HG03432 (cell line): ENCODE results near the gene TTC12.
A peak's percentile ranks its signal among the peaks of the same experiment; 100 is the strongest.

Source experiments
- ATAC-seq: cut with Tn5 transposase; IDR thresholded peaks from one replicate; pipeline ENCODE4 v1.9.1; 2021; ENCODE audit warnings: mild to moderate bottlenecking, moderate library complexity; ENCODE audit not compliant: unreplicated experiment

The TTC12 gene

DNA sequence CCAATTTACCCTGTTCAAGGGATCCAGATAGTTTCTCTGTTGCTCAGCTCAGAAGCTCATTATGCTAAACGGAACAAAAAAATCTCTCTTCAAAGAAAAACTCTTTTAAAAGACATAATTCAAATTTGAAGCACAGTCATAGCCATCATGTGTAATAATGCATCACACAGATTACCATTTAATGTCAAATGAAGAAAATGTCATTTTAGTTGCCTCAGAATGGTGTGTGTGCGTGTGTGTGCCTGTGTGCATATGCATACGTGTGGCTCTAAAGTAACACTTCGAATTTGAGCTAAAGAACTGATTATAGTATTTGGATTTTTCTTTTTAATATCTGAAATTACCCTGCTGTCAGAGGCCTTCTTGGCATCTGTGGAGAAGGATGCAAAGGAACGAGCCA is 9.9 kb downstream of the TTC12 start:
- ATAC-seq, result no peak

DNA sequence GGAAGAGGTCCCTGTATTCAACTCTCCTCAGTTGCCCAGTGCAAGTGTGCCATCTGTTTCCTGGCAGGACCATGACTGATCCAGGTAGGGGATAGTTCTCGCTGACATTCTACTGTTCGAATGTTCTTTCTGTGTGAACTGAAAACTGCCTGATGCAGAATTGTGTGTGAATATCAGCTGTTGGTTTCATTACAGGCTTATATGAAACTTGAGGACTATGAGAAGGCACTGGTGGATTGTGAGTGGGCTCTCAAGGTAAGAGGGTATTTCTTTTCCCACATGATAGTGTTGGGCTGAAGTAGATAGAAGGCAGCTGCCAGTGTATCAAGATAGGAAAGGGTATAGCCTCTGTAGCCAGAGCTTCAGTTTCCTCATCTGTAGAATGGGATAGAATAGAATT is 15.3 kb downstream of the TTC12 start:
- ATAC-seq, result no peak

DNA sequence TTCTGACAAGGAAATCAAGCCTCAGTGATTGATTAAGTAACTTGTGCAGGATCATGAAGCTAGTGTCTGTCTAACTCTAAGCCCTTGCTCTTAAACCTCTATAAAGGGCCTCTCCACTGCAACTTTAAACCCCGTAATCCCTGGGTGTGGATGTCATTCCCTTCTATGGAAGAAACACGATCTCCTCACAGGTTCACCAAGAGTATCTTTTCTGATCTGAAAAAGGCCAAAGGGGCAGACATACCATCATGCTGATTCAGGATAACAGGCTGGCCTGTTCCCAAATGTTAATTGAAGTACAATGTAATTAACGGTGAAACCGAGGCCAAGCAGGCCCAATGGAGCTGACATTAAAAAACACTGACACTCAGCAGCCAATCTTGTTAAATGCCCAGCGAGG is 17.1 kb downstream of the TTC12 start:
- no peak for ATAC-seq

DNA sequence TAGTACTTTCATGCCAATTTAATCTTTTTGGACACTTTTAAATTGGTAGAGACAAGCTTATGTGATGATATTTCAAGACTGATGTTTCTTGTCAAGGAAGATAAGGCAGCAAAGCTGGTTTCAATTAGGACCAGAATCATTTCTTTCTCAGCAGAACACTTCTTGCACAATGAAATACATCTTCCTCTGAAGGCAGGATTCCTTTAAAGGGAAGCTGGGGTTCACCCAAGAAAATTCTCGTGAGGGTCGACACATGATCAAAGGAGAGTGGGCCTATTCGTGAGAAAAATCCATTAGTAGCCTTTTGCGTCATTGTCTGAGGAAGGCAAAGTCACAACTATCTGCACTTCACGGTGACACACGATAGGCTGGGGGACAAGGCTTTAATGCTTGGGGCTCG is 17.6 kb downstream of the TTC12 start:
- no peak for ATAC-seq

DNA sequence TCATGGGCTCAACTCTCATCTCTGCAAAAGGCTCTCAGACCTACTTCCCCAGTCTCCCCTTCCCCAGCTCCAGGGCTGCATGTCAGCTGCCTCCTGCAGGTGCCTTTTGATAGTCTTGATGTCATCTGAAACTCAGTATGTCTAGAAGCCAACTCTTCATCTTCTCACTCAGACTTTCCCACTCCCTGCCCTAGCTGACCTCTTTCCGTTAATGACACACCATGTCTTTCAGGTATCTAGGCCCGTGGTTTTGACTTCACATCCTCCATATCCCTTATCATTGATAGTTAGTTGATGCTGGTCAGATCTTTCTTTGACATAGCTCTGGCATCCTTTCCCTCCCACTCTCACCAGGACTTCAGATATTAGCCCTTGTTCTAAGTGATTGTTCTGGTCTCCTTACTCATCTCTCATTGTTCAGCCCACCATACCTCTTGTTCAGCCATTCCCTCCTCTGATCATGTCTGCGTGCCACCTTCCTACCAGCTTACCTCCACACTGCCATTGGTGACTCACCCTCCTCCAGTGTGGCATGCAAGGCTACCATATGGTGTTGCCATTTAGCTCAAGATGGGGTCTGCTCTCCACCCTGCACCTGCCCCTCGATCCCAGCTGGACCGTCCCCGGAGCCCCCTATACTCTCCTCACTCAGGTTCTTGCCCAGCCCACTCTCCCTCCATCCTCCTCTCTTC is 18.4 kb downstream of the TTC12 start:
- ATAC-seq, result peak; percentile 33

DNA sequence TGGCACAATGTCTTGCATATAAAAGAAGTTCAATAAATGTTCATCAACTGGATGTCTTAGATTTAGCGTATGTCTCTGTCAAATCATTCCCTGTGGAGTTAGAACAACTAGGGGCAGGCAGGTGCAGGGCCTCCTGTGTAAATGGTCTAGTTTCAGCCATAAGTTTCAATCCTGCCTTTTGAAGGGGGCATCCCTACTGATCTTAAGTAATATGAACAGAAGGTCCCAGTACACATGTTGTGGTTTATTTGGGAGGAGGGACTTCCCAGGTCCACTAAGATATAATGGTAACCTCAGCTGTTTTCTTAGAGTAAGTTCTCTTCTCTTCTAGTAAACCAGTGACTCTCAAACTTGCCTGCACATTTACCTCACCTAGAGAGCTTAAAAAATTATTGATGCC is 19.8 kb downstream of the TTC12 start:
- ATAC-seq, result peak; percentile 77

DNA sequence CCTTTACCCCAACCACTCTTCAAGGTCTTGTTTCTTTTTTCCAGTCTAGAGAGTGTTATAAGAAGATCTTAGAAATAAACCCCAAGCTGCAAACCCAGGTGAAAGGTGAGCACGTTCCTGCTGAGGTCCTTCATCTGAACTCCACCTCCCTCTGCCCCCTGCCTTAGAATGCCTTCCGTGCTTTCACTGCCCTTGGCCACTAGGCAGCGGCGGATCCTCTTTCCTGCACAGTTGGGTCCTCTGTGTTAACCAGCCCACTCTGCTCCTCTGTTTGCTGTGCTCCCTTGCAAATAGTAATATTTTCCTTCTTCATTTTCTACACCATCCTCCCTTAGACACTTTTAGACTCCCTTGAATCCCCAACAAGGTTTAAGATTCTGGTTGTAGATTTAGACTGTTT is 24.3 kb downstream of the TTC12 start:
- no peak for ATAC-seq

DNA sequence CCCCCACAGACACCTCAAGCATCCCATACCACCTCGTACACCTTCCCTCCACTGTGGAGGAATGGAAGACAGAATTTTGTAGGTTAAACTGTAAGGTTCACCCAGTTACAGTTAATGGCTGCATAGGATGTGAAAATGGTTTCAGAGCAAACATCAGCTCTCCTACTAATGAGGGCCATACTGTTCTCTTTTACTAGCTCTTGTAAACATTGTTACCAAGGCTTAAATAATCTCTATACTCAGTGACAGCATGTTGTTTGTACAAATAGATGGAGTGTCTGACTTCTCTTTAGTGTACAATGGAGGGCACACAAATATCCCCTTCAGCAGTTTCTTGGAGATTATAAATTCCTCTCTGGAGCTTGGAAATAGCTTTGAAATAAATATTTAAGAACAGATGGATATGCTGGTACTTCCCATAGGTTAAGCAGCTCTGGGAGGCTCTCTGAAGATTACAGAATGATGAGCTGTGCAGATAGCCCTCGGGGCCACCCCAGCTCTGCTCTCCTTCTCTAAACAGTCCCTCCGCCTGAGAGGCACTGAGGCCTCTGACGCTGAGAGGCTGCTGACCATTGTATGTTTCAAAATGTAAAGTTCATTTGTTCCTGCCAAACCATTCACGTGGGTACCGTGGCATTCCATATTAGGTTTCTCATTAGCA is 25.7 kb downstream of the TTC12 start:
- no peak for ATAC-seq

DNA sequence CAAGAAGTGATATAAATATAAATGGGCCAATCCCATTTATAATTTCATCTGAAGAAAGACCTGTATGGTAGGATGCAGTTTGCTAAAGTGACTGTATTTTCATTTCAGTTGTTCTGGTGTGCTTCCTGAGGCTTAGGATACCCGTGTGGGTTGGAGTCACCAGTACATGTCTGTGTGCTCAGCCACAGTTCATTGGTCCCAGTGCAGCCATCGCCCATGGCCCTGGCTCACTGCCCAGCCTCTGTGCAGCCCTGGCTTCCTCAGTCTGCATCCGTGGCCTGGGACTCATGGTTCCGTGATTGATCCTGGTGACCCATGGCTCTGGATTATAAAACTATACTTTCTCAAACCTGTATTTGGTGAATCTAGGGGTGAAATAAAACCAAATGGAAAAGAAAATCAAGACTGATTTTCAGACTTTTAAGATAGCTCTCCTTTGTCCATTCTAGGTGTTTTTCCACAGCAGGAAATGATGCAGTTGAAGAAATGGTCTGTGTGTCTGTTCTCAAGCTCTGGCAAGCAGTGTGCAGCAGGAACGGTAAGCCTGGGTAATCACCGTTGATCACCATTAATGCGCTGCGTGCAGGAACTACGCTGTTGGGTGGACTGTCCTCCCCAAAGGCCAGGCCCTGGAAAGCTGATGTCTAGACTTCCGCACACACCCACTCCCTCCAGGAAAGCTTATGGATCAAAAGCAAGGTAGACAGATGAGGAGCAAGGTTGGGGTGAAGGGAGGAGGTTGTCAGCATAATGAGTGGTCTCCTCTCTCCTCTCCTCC is 27.2 kb downstream of the TTC12 start:
- no peak for ATAC-seq

DNA sequence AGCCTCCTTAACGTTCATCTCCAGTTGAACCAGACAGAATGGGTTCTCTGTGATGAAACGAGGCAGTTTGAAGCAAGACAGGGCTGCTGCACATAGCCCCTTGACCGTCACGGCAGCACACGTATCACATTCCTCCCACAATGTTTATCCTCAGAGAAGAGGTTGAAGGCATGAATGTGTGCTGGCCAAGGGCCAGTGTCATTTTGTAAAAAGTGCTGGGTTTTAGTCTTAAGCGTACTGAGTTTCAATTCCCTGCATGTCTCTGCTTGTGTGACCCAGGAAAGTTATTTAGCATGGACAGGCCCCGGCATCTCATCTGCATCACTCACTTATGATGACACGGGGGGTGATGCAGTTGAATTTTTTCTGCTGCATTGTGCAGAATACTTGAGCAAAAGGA is 31.6 kb downstream of the TTC12 start:
- no peak for ATAC-seq

DNA sequence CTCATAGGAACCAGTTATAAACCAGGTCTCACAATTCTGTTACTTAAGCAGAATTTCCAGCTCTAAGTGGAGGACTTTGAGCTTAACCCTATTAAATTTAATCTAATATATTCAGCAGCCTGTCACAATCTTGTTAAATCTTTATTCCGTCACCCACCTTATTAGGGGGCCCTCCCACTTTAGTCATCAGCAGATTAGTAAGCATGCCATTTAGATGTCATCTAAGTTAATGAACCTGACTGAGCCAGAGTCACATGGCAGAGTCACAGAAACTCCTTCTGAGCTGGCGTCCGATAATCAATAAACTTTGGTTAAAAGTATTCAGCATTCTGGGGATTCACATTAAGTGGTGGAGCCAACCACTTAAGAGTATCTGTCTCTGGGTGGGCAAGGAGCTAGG is 35.1 kb downstream of the TTC12 start:
- ATAC-seq, result no peak

DNA sequence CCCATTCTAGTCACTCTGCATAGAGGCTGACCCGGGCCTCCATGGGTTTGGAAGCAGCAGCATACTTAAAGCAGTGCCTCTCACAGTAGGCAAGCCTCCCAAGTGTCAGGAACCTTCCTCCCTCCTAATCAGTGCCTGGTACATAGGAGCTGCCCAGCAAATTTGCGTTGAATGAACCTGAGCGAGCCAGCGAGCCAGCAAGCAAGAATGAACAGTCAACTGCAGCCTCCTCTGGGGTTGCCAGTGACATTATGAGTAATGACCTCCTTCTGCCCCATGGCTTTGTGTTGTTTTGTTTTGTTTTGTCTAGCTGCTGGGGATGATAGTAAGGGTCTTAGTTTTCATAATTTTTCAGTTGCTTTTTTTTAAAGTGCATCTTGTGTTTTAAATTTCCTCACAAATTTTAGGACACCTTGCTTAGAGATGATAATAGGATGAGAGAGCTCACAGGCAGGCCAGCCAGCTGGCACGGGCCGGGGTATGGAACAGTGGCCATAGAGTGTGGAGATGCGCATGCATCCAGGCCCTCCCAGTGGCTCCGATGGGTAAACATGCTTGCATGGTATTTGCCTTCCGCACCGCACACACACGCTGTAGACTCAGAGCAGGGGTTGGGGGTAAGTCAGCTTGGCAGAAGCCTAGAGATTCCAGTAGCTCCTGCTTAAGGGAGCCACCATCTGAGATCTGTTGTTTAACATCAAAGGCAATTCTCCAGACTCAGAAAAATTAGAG is 36.1 kb downstream of the TTC12 start:
- no peak for ATAC-seq

DNA sequence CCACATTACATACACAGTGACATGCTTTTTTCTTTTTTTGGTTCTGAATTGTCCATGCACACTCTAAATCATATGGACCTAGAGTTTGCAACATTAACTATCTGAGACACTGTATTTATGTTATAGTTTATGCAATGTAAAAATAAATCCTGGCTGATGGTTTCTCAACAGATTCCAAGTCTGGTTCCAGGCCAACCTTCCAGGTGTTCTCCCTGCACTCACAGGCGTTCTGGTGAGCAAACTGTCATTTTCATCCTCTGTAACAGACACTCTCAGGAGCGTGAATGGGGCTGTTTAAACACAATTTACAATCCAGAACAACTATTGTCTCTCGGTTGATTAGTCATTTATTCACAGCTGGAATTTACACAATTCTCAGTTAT is 36.7 kb downstream of the TTC12 start:
- ATAC-seq, result no peak

DNA sequence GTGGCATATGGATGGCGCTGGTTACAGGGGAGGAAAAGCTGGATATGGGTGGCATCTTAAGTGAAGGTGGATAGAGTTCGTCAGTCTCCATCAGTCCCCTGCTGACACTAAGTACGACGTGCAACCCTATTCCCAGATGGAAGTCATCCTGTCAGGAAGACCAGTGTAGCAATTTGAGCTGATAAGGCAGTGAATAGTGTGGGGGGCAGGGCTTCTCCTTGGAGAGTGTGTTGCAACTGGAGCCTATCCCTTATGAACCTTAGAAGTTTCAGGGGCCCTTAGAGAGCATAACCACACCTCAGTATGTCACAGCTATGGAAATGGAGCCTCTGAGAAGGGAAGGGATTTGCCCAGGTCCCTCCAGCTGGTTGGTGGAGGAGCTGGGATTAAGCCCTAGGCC is 37.1 kb downstream of the TTC12 start:
- no peak for ATAC-seq

DNA sequence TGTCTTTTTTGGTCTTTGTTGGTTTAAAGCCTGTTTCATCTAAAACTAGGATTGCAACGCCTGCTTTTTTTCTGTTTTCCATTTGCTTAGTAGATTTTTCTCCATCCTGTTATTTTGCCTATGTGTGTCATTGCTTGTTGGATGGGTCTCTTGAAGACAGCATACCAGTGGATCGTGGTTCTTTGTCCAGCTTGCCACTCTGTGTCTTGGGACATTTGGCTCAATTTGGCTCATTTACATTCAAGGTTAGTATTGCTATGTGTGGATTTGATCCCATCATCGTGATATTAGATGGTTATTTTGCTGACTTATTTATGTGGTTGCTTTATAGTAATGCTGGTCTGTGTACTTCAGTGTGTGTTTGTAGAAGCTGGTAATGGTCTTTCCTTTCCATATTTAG is 41.8 kb downstream of the TTC12 start:
- ATAC-seq, result no peak

DNA sequence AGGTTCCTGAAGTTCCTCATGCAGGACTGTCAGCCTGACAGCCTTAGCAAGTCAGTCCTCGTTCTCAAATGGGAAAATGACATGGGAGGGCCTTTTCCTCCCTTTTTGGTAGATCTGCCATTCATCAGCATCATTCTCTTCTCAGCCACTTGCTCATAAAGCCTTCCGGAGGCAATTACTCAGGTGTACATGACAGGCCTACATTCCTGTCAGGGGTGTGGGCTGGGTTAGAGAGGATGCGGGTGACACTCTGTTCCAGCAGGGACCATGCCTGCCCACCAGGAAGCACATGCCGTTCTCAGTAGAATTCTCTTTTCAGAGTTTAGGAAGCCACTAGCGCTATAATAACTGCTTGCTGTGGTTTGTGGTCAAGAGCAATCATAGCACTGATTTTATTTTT is 49.0 kb downstream of the TTC12 start:
- no peak for ATAC-seq

DNA sequence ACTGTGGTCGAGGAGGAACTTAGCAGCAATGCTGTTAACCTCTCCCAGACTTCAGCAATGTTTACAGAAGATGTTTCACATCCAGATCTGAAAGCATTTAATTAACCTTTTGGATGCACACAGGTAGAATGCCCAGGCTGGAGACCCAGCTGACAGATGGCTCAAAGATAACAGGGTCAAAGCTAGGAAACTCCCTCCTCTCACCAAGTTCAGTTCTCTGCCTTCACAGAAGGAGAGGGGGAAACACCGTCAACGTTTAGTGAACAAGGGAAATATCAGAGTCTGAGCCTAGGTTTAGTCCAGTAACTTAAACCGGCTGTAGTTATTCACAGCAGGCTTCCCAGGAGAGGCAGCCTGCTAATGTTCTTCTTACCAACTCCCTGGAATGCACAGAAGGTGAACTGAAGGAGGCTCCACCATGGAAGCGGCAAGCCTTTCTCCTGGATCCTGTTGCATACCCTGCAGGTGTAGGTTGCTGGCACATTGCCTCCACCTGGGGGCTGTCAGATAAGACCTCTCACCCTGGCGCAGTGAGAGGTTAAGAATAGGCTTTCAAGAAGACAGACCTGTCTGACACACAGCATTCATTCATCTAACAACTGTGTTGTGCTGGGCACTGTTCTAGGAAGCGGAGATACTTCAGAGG is 49.7 kb downstream of the TTC12 start:
- peak; percentile 42 for ATAC-seq

DNA sequence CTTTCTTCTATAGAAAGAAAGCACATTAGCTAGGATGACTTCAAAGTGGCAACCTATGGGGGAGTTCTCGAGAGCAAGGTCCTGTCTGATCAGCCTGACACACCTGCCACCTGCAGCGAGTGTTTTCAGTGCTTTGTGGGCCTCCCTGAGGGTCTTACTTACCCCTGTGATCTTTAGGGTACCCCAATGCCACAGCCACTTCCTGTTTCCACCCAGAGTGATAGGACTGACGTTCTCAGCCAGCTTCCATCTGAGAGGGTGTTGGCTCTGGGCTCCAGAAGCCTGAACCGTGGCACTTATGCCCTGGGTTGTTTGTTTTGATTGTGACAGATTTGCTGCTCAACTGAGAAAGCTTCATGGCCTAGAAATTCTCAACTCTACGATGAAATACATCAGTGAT is 51.5 kb downstream of the TTC12 start:
- ATAC-seq, result no peak

DNA sequence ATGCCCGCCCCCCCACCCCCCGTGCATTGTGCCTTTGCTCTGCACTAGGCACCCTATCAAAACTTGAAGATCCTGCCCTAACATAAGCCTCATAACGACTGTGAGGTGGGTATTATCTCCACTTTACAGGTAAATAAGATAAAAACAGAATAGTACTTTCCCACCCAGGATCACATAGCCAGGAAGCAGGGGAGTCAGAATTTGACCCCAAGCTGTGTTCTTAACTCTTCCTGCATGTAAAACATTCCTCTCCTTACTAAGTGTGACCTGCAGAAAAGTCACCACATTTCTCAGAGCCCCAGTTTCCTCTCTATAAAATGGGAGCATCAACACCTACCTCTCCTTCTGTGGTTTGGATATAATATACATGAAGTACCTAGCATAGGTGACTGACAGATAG is 55.0 kb downstream of the TTC12 start:
- ATAC-seq, result no peak

DNA sequence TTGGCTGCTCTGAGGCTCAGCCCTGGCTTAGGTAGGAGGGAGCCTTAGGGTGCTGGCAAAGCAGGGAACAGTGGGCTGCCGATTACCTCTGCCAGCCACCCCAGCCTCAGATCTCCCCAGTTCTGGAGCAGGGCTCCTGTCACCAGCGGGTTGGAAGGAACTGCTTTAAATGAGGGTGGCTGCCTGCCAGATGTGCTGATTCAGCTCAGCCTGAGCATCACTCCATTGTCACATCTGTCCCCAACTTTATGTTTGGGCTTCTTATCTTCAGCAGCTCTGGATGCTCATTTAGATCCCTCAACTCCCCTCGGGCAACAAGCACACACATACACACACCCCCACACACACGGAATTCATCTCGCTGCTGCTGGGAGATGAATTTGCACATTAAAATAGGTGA is 56.3 kb downstream of the TTC12 start:
- ATAC-seq, result no peak

DNA sequence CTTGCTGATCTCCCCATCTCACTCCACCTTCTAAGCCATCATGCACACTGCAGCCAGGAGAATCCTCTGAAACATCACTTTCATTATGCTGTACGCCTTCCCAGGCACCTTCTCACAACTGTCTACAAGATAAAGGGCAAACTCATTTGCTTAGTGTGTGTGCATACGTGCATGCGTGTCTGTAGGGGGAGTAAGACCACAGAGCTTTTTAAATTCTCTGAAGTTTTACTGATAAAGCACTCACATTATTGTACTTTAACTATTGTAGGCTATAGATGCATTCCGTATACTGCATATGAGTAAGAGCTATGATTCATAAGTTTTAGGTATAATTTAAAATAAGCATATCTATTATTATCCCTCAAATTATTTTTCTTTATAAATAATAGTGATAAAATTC is 57.9 kb downstream of the TTC12 start:
- ATAC-seq, result no peak
